ENCODE measurements around the gene TAS2R60.

Gene TAS2R60

DNA sequence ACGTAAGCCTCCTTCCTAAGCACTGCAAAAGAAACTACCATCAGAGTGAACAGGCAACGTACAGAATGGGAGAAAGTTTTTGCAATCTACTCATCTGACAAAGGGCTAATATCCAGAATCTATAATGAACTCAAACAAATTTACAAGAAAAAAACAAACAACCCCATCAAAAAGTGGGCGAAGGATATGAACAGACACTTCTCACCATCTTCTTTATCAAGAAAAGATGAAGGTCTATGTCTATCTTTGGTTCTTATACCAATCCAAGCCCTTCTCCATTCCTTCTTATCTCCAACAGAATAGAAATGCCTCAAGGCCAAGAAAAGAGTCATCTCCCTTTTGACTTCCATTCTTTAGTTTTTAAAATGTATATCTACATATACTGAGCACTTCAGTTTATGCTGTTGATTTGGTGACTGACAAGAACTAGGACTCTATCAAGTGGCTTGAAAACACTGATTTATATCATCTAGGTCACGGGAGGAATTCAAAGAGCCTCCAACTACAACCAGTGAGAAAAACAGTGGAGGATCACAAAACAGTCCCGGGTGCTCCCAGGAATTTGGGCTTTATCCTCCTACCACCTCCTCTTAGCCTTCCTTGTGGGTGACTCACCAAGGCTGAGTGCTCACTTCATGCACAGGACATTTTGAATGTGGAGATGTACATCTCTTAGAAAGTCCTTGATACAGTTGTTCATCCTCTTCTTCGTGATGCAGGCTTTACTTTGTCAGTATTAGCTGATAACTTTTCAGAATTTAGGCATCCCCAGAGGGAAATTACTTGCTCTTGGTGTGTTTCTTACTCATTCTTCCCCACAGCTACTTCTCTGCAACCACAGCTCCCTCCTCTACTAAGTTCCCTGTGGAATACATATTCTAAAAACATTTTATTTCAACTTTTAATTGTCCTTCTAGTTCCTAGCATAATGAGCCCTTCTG, 49.8 kb downstream of the TAS2R60 start:
- peaks cover 9% of the 10 kb centered on the region for H3K9me3 ChIP-seq (ENCODE audit: control insufficient read depth, low read length)
- H3K4me1 ChIP-seq (ENCODE audit: control insufficient read depth, insufficient read depth, low read length, poor library complexity, severe bottlenecking) = peaks cover 34% of the 10 kb centered on the region
- peak overlapping the region; percentile 93 for H3K27ac ChIP-seq (ENCODE audit: low read depth, low read length, severe bottlenecking)
- WGBS, 2 experiments (ENCODE audit: insufficient coverage in 2 of 2) = 71% methylated on average over 4 of the region's 6 CpGs; no CpG with 5 or more reads in 1 of the 2 experiments
- no peaks in the 10 kb centered on the region for H3K36me3 ChIP-seq (ENCODE audit: control insufficient read depth, insufficient read depth, low read length)
- no peak overlapping the region for H3K4me3 ChIP-seq (ENCODE audit: extremely low read depth, insufficient read depth, low read length, poor library complexity, severe bottlenecking)

DNA sequence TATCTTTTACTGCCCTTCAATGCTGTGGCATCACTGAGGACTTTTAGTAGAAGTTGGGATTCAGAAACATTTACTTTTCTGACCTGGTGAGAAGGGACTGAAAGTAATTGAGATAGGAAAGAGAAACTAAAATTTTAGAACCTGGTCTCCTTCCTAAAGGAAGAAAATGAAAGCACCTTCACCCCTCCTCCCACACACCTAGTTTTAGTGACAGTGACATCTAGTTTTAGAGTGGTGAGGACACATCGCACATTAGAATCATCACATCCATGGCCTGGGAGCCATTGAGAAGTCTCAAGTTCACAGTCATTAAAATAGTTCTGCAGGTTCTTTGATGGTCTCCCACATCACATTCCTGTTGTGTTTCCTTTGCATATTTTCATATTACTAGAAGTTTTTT, 50.5 kb downstream of the TAS2R60 start:
- Histone ChIP-seq H3K4me3 (ENCODE audit: extremely low read depth, insufficient read depth, low read length, poor library complexity, severe bottlenecking) (no peak overlapping the region), H3K4me1 (ENCODE audit: control insufficient read depth, insufficient read depth, low read length, poor library complexity, severe bottlenecking) (peaks cover 37% of the 10 kb centered on the region), H3K27ac (ENCODE audit: low read depth, low read length, severe bottlenecking) (peak overlapping the region; percentile 59), H3K9me3 (ENCODE audit: control insufficient read depth, low read length) (peaks cover 9% of the 10 kb centered on the region), H3K36me3 (ENCODE audit: control insufficient read depth, insufficient read depth, low read length) (no peaks in the 10 kb centered on the region)
- no CpG with 5 or more reads among the region's 1 CpG for WGBS, 2 experiments (ENCODE audit: insufficient coverage in 2 of 2)

Measured in mesodermal cell (in vitro differentiated cells).